ENCODE results near the gene MCF2L. TPM values are rescaled to one million over a fixed set of nuclear protein-coding genes. Genes with fewer than 3 reads are reported as not detected.

The MCF2L gene
- total and polyA plus RNA-seq, 7 donors: 9.1 to 40.5 (median 20.3) TPM

DNA sequence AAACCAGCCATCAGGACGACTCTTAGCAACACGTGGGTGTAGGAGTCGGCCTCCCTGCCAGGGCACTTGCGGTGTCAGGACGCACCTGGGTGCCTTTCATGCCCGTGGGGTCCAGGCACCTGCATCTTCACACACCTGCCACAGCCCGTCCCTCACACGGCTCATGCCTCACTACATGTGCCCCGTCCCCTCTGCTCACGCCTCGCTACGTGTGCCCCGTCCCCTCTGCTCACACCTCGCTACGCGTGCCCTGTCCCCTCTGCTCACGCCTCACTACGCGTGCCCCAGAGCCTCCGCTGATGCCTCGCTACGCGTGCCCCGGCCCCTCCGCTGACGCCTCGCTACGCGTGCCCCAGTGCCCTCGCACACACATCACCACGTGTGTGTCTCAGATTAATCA, 78.6 kb downstream of the MCF2L start:
- H3K4me1 ChIP-seq: peaks cover 26% of the 10 kb centered on the region
- no peak overlapping the region for H3K27ac ChIP-seq
- no peak overlapping the region for H3K4me3 ChIP-seq
- TF ChIP-seq, protein P1, sequence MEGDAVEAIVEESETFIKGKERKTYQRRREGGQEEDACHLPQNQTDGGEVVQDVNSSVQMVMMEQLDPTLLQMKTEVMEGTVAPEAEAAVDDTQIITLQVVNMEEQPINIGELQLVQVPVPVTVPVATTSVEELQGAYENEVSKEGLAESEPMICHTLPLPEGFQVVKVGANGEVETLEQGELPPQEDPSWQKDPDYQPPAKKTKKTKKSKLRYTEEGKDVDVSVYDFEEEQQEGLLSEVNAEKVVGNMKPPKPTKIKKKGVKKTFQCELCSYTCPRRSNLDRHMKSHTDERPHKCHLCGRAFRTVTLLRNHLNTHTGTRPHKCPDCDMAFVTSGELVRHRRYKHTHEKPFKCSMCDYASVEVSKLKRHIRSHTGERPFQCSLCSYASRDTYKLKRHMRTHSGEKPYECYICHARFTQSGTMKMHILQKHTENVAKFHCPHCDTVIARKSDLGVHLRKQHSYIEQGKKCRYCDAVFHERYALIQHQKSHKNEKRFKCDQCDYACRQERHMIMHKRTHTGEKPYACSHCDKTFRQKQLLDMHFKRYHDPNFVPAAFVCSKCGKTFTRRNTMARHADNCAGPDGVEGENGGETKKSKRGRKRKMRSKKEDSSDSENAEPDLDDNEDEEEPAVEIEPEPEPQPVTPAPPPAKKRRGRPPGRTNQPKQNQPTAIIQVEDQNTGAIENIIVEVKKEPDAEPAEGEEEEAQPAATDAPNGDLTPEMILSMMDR (IDR thresholded peaks at IDR 0.05): no peak
- no peaks in the 10 kb centered on the region for H3K9me3 ChIP-seq
- H3K36me3 ChIP-seq (ENCODE audit: insufficient read depth in 1 of 2, low read depth in 1 of 2): no peaks in the 10 kb centered on the region
- intact Hi-C loops (cut with DNase I): no loop called here
- peak; percentile 4 to 30 for DNase-seq
- ATAC-seq: no peak
- 94 to 95% (median 94%) methylated on average over 31 of the region's 31 CpGs for WGBS, 3 donors
- peaks cover 0 to 83% (median 15%) of the 10 kb centered on the region in 3 donors for H3K27me3 ChIP-seq (ENCODE audit: insufficient read depth in 3 of 3, low read length in 2 of 3)

DNA sequence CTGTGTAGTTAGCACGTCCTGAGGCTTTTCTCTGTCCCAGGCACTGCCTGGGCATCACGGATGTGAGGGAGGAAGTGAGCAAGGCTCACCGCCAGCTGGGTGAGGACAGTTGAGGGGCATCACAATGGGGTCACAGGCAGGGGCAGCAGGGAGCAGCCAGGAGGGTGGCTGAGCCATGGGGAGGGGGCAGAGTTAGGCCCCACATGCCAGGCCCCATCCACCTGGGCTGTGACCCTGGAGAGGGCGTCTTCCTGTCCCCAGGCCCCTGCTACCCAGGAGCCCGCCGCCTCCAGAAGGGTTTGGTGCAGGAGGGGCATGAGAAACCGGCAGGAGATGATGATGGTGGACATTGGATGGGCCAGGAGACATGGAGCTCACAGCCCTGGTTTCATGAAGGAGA, 79.8 kb downstream of the MCF2L start:
- intact Hi-C loops (cut with DNase I): no loop called here
- DNase-seq: no peak
- Histone ChIP-seq H3K4me1 (peaks cover 26% of the 10 kb centered on the region), H3K36me3 (ENCODE audit: insufficient read depth in 1 of 2, low read depth in 1 of 2) (no peaks in the 10 kb centered on the region), H3K9me3 (no peaks in the 10 kb centered on the region), H3K27me3 (ENCODE audit: insufficient read depth in 3 of 3, low read length in 2 of 3) (peaks cover 0 to 80% (median 11%) of the 10 kb centered on the region in 3 donors), H3K27ac (no peak overlapping the region), H3K4me3 (no peak overlapping the region)
- TF ChIP-seq, protein P1 (IDR thresholded peaks at IDR 0.05): no peak
- no peak for ATAC-seq
- 63 to 69% (median 64%) methylated on average over 7 of the region's 7 CpGs for WGBS, 3 donors

DNA sequence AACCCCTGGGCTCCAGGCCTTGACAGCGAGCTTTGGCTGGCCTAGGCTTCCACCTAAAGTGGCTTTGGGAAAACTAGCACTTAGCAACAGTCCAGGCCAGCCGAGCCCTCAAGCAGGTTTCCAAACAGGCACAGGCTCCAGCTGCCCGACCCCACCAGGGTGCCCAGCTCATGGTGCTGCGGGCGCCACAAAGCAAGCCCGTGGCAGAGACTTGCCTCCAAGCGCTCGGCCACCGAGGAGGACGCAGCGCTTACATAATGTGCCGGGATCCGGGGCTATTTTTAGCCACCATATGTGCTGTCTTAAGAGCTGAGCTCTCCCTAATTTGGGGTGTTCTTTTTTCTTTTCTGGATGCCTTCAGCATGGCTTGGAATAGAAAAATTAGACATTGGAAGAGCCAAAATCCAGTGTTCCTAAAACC, 80.5 kb downstream of the MCF2L start:
- DNase-seq (peak in 1 of 2 donors; percentile 35), ATAC-seq (peak; percentile 42 to 68 (median 62))
- TF ChIP-seq, protein P1 (IDR thresholded peaks at IDR 0.05): no peak
- Histone ChIP-seq H3K4me1 (peaks cover 19% of the 10 kb centered on the region), H3K4me3 (no peak overlapping the region), H3K27ac (no peak overlapping the region), H3K27me3 (ENCODE audit: insufficient read depth in 3 of 3, low read length in 2 of 3) (peaks cover 0 to 76% (median 11%) of the 10 kb centered on the region in 3 donors), H3K9me3 (no peaks in the 10 kb centered on the region), H3K36me3 (ENCODE audit: insufficient read depth in 1 of 2, low read depth in 1 of 2) (no peaks in the 10 kb centered on the region)
- intact Hi-C loops (cut with DNase I): no loop called here
- WGBS, 3 donors: 22 to 26% (median 22%) methylated on average over 13 of the region's 13 CpGs

DNA sequence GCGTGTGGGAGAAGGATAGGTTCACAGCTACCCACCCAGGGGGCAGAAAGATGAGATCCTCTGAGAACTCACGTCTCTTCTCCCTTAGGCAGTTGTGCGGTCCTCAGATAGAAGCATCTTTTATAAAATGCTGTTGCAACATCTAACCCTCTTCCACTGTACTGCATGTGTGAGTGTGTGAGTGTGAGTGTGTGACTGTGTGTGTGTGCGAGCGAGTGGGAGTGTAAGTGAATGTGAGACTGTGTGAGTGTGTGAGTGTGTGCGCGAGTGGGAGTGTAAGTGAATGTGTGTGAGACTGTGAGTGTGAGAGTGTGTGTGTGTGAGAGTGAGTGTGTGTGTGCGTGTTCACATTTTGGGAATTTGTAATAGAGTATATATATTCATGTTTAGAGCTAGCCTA, 81.0 kb downstream of the MCF2L start:
- 59 to 63% (median 62%) methylated on average over 8 of the region's 8 CpGs for WGBS, 3 donors
- peaks cover 0 to 71% (median 8%) of the 10 kb centered on the region in 3 donors for H3K27me3 ChIP-seq (ENCODE audit: insufficient read depth in 3 of 3, low read length in 2 of 3)
- no peaks in the 10 kb centered on the region for H3K36me3 ChIP-seq (ENCODE audit: insufficient read depth in 1 of 2, low read depth in 1 of 2)
- no peak overlapping the region for H3K4me3 ChIP-seq
- DNase-seq: peak in 1 of 2 donors; percentile 6
- no peak overlapping the region for H3K27ac ChIP-seq
- TF ChIP-seq, protein P1 (IDR thresholded peaks at IDR 0.05): no peak
- peaks cover 15% of the 10 kb centered on the region for H3K4me1 ChIP-seq
- no peaks in the 10 kb centered on the region for H3K9me3 ChIP-seq
- no peak for ATAC-seq
- intact Hi-C loops (cut with DNase I): no loop called here

Measured in psoas muscle (tissue), 8 donors.